GM12873 (cell line): ENCODE results near the gene LDB2.
A peak's percentile ranks its signal among the peaks of the same experiment; 100 is the strongest.

Experiments used
- CTCF ChIP-seq: IDR thresholded peaks from 2 replicates; pipeline ENCODE4 v1.5.1; 2012; ENCODE audit warnings: low read depth, mild to moderate bottlenecking, moderate library complexity, low read length, control low read depth; ENCODE audit not compliant: insufficient read depth; ENCODE audit errors: missing control alignments

The LDB2 gene

GRCh38 chr4:16757080-16757521 lies 141.3 kb downstream of the LDB2 start:
- TF ChIP-seq CTCF = no peak

- no peak for TF ChIP-seq CTCF
These were observed 144.3 kb downstream of the LDB2 start for GRCh38 chr4:16754104-16754503.

GRCh38 chr4:16752150-16752549 lies 146.3 kb downstream of the LDB2 start:
- peak; percentile 21 for TF ChIP-seq CTCF

GRCh38 chr4:16750882-16751642 lies 147.4 kb downstream of the LDB2 start:
- TF ChIP-seq CTCF = no peak

- no peak for TF ChIP-seq CTCF
These were observed 148.2 kb downstream of the LDB2 start for GRCh38 chr4:16750216-16750615.

GRCh38 chr4:16745887-16746286 lies 152.6 kb downstream of the LDB2 start:
- TF ChIP-seq CTCF = no peak

GRCh38 chr4:16745009-16745635 lies 153.3 kb downstream of the LDB2 start:
- no peak for TF ChIP-seq CTCF
